AG10803 (cell line): ENCODE measurements around the gene L3MBTL4.

Source experiments
- DNase-seq: peaks from one replicate; pipeline ENCODE4 v3.0.0; 2010; ENCODE audit warnings: low read depth
- H3K4me3 ChIP-seq: 2 replicates; pipeline ENCODE4 v1.5.1; 2011; ENCODE audit warnings: mild to moderate bottlenecking, low read length, control low read depth
- TF ChIP-seq, protein P1 (sequence below): conservative IDR thresholded peaks from 2 replicates; pipeline ENCODE4 v1.5.1; 2011; ENCODE audit warnings: mild to moderate bottlenecking, low read length, control low read depth, inconsistent platforms

Gene L3MBTL4

GRCh38 chr18:6328621-6329010 is 86.1 kb downstream of the L3MBTL4 start:
- no peak for DNase-seq
- TF ChIP-seq, protein P1, sequence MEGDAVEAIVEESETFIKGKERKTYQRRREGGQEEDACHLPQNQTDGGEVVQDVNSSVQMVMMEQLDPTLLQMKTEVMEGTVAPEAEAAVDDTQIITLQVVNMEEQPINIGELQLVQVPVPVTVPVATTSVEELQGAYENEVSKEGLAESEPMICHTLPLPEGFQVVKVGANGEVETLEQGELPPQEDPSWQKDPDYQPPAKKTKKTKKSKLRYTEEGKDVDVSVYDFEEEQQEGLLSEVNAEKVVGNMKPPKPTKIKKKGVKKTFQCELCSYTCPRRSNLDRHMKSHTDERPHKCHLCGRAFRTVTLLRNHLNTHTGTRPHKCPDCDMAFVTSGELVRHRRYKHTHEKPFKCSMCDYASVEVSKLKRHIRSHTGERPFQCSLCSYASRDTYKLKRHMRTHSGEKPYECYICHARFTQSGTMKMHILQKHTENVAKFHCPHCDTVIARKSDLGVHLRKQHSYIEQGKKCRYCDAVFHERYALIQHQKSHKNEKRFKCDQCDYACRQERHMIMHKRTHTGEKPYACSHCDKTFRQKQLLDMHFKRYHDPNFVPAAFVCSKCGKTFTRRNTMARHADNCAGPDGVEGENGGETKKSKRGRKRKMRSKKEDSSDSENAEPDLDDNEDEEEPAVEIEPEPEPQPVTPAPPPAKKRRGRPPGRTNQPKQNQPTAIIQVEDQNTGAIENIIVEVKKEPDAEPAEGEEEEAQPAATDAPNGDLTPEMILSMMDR, result no peak
- no peak overlapping the region for H3K4me3 ChIP-seq

DNA sequence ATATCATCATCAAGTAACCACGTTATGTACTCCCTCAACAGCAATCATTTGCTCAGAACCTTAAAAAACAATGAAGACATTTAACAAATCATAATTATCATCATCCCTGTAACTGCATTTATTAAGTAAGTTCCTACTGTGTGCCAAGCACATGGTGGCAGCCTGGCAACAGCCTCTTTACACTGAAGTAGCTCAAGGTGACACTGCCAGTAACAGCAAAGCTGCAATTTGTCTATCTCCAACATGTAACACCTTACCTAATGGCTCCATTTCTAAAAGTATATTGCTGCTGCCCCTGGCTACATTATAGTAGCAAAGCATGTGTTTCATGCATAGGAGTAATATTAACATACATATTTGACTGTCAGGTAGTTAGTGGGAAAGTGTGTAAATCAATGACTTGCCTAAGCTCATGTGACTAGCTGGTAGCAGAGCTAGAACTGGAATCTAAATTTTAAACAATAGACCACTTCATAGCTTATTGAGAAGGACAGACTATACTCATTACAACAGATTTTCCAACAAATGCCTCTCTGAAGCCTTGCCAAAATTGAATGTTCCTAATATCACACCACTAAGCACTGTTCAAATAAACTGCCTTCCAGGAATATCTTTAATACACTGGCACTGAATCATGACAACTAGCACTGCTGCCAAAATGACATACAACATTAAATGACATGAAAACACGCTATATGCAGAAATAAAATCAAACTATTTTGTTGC is 86.7 kb downstream of the L3MBTL4 start:
- H3K4me3 ChIP-seq, result no peak overlapping the region
- DNase-seq, result no peak
- TF ChIP-seq, protein P1, result no peak

DNA sequence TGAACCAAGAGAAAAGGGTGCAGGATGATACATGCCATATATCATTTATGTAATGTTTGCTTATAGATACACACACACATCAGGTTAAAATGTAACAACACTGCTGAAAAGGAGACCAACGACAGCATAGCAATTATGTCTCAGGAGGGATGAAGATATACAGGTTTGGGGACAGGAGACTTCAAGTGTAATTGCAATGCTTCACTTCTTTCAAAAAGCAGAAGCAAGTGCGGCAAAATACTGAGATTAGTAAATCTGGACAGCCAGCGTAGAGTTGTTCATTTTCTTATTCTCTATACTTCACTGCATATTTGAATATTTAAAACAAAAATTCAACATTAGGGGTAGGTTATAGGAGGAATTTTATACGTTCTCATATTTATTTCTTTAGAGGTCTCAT is 87.2 kb downstream of the L3MBTL4 start:
- no peak for DNase-seq
- TF ChIP-seq, protein P1, result no peak
- no peak overlapping the region for H3K4me3 ChIP-seq

DNA sequence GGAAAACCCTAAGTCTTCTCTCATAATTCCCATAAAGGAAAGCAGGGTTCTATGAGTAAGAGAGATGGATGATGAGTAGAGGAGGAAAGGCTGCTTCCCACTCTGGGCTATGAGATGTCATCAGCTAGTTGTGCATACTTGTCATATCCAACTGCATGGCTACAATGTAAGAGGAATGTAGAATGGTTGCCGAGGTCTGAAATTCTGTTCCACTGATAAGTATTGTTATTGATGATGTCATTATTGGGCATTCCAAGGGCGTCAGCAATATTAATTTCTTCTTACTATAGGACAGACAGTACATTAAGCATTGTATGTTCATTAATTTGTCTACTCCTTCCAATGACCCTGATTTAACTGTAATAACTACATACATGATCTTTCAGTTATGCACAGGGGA is 88.1 kb downstream of the L3MBTL4 start:
- TF ChIP-seq, protein P1, result no peak
- H3K4me3 ChIP-seq, result no peak overlapping the region
- DNase-seq, result no peak

DNA sequence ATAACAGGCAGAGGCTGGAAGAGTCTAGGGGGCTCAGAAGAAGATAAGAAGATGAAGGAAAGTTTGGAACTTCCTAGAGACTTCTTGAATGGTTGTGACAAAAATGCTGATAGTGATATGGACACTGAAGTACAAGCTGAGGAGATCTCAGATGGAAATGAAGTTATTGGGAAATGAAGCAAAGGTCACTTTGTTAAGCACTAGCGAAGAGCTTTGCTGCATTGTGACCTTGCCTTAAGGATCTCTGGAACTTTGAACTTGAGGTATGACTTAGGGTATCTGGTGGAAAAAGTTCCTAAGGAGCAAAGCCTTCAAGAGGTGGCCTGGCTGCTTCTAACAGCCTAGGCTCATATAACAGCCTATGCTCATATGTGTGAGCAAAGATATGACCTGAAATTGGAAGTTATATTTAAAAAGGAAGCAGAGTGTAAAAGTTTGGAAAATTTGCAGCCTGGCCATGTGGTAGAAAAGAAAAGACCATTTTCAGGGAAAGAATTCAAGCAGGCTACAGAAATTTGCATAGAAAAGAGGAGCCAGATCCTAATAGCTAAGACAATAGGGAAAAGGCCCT is 91.3 kb downstream of the L3MBTL4 start:
- H3K4me3 ChIP-seq, result no peak overlapping the region
- TF ChIP-seq, protein P1, result no peak
- DNase-seq, result no peak

GRCh38 chr18:6315517-6316331 is 99.0 kb downstream of the L3MBTL4 start:
- no peak overlapping the region for H3K4me3 ChIP-seq
- DNase-seq, result no peak
- TF ChIP-seq, protein P1, result no peak

- TF ChIP-seq, protein P1, result no peak
- no peak overlapping the region for H3K4me3 ChIP-seq
- DNase-seq, result no peak
Measured at GRCh38 chr18:6313415-6313814, 101.3 kb downstream of the L3MBTL4 start.
